Suprapubic skin (tissue), 3 donors: Measurements from ENCODE around the gene ARHGEF3.
"Not testable (repeated sequence)": the region's sequence is repeated elsewhere in the genome, so short reads cannot be mapped to it uniquely, and the experiment has no call there.

Source experiments
- EP300 ChIP-seq: sonication (generic); formaldehyde crosslinking; IDR thresholded peaks from one replicate; pipeline ENCODE4 v1.6.1; 2017; ENCODE audit warnings: antibody characterized with exemption
- TF ChIP-seq, protein P1 (sequence below), 2 donors: fragments of 200-600 bp in 1 of 2; fragments of 450-650 bp in 1 of 2; sonication (generic) in 1 of 2; IDR thresholded peaks; one replicate each; pipeline ENCODE4 v1.5.1; 2016 to 2019; ENCODE audit warnings: antibody characterized with exemption in 2 of 2, mild to moderate bottlenecking in 1 of 2, moderate library complexity in 1 of 2

DNA sequence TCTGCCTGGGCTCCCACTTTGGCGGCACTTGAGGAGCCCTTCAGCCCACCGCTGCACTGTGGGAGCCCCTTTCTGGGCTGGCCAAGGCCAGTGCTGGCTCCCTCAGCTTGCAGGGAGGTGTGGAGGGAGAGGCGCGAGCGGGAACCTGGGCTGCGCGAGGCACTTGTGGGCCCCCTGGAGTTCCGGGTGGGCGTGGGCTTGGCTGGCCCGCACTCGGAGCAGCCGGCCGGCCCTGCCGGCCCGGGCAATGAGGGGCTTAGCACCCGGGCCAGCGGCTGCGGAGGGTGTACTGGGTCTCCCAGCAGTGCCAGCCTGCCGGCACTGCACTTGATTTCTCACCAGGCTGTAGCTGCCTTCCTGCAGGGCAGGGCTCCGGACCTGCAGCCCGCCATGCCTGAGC, 82.9 kb downstream of the ARHGEF3 start:
- TF ChIP-seq, protein P1, sequence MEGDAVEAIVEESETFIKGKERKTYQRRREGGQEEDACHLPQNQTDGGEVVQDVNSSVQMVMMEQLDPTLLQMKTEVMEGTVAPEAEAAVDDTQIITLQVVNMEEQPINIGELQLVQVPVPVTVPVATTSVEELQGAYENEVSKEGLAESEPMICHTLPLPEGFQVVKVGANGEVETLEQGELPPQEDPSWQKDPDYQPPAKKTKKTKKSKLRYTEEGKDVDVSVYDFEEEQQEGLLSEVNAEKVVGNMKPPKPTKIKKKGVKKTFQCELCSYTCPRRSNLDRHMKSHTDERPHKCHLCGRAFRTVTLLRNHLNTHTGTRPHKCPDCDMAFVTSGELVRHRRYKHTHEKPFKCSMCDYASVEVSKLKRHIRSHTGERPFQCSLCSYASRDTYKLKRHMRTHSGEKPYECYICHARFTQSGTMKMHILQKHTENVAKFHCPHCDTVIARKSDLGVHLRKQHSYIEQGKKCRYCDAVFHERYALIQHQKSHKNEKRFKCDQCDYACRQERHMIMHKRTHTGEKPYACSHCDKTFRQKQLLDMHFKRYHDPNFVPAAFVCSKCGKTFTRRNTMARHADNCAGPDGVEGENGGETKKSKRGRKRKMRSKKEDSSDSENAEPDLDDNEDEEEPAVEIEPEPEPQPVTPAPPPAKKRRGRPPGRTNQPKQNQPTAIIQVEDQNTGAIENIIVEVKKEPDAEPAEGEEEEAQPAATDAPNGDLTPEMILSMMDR (IDR thresholded peaks at IDR 0.05) = not testable (repeated sequence)
- not testable (repeated sequence) for TF ChIP-seq EP300
